GM21737 (cell line): ENCODE measurements around the gene RPTOR.

Experiments used
- ATAC-seq: cut with Tn5 transposase; IDR thresholded peaks from one replicate; pipeline ENCODE4 v1.9.1; 2021; ENCODE audit warnings: mild to moderate bottlenecking, moderate library complexity; ENCODE audit not compliant: unreplicated experiment

RPTOR gene

GRCh38 chr17:80659651-80660050 lies 115.0 kb downstream of the RPTOR start:
- no peak for ATAC-seq

DNA sequence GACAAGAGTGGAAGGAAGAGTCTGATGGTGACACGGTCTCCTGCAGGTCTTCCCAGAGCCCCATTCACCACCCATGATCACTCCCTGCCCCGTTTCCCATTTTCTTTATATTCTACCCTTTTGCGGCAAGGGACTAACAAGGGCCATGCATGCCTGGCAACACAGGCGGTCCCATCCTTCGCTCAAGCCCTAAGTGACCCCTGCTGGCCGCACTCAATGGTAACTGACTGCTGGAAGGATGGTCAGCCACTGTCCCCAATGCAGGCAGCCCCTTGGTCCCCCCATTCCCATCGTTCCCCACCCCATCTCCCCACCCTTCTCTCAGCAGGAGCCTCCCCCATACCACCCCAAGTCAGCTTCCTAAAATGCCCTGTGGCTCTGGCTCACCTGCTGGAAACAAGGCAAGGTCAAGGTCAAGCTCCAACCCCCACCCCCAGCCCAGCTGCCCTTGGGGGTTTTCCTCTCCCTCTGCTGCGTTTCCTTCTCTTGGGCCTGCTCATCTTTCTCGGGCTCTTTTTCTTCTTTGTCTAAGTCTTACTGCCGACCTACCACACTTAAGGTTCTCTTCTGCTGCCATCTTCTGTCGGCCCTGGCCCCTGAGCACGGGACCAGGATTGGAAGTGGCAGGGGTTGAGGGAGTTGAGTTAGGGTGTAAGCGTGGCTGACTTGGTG lies 116.0 kb downstream of the RPTOR start:
- ATAC-seq: no peak

DNA sequence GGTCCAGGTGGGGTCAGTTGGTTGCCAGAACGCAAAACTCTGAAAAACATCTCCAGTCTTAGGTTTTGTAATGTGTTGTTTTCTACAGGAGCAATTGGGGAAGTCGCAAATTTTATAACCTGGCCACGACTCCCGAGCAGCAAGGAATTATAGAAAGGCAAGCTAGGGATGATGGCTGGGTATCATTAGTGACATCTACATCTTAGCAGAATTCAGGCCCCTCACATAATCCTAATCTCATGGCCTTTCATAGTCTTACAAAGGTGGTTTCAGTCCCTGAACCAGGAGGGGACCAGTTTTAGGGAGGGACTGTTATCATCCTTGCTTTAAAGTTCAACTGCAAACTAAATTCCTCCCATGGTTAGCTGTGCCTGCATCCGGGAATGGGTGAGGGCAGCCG lies 117.9 kb downstream of the RPTOR start:
- no peak for ATAC-seq

GRCh38 chr17:80663781-80664206 lies 119.2 kb downstream of the RPTOR start:
- no peak for ATAC-seq

GRCh38 chr17:80664217-80664790 lies 119.7 kb downstream of the RPTOR start:
- ATAC-seq: no peak

- no peak for ATAC-seq
These were observed 121.2 kb downstream of the RPTOR start for GRCh38 chr17:80665792-80666191.

DNA sequence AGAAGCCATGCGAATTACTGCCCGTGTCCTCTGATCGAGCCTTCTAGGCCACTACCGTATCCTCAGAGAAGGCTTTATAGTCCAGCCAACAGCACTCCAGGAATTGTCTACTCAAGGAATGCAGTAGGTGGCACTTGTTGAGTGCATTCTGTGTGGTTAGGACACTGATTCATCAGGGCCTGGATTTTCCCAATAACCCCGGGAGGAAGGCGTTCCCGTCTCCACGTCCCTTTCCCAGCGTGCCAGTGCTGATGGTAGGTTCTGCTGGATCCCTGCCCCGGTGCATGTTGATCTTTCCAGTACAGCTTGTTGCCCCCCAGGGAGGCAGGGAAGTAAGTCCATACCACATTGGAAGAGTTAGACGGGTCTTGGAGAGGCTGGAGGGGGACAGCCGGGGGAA lies 122.2 kb downstream of the RPTOR start:
- no peak for ATAC-seq

DNA sequence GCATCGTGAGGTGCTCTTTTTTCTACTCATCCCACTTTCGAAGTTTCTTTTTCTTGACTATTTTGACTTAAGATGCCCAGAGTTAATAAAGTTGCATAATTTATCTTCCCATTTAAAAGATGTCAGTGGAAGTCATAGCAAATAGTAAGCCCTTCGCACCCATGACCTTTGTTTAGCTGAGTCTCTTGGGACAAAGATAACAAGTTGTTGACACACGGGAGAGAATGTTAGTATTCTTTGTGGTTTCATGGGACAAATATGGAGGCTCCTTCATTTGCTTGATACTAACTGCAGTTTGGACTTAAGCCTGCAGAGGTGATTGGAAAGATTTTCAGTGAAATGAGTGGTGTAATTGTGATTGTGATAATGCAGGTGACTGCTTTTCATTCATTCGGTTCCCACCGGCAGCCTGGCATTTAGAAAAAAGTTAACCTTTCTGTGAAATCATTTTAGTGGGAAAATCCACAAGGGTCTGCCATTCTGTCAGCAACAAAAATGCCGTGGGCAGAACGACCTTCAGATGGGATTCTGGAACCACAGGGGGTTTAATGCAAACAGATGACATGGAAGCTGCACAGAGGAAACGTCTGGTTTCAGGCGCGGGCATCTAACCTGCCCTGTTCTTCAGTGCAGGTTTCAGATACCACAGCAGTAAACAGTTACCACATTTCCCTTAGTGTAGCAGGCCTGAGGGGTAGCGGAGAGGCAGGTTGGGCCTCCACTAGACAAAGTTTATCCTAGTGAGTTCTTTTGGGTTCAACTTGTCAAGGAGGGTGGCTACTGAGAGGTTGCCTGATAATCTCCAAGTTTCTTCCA lies 123.0 kb downstream of the RPTOR start:
- ATAC-seq: no peak

DNA sequence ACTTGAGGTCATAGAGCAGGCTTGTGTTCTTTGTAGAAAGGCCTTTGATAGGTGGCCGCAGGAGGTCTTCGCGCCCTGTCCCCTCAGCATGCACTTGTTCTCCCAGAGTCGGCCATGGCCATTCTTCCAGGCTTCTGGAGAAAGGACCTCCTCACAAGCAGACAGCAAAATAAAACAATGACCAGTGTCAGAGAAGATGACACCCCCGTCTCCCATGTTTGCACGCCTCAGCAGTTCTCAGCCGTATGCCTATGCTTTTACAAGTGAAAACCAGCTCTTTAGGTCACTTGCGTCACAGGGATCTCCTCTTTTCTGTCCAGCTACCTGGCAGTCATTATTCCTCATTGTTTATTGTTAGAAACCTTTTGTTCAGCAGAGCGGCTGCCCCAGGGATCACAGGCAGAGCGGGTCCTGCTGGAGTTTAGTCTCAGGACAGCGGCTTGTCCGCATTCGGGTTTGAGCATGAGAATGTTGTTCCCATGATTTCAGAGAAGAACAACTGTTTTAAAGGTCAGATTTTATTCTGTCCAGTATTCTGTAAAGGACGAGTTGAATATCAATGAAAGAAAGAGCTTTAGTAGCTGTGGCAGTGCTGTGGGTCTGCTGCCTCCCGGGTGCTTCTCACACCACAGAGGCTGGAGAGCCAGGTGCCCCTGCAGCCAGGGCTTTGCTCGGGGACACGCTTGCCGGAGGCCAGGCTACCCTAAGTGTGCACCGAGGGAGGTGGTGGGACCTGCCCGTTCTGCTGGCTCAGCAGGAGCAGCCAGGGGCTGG lies 123.9 kb downstream of the RPTOR start:
- no peak for ATAC-seq

- ATAC-seq: no peak
These were observed 126.6 kb downstream of the RPTOR start for GRCh38 chr17:80671039-80671824.

GRCh38 chr17:80671825-80672110 lies 127.1 kb downstream of the RPTOR start:
- ATAC-seq: no peak

DNA sequence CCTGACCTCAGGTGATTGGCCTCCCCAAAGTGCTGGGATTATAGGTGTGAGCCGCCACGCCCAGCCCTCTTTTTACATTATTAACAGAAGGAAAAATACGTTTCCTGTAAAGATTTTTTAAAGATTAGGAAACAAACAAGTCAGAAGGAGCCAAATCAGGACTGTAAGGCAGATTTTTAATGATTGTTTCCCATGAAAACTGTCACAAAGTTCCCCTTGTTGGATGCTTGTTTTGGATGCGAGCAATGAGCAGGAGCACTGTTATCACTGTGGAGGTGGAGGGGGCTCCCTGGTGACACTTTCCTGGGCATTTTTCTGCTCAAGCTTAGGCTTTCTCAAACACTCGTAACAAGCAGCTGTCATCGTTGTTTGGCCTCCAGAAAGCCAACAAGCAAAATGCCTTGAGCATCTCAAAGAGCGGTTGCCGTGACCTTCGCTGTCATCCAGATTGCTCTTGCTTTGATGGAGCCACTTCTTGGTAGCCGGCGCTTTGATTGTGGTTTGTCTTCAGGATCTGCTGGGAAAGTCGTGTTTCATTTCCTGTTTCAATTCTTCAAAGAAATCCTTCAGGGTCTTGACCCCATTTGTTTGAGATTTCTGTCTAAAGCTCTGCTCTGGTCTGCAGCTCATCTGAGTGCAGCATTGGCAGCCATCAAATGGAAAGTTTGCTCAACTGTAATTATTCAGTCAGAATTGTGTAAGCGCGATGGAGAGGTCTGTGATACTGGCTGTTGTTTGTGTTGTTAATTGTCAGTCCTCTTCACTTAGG lies 128.7 kb downstream of the RPTOR start:
- ATAC-seq: no peak

DNA sequence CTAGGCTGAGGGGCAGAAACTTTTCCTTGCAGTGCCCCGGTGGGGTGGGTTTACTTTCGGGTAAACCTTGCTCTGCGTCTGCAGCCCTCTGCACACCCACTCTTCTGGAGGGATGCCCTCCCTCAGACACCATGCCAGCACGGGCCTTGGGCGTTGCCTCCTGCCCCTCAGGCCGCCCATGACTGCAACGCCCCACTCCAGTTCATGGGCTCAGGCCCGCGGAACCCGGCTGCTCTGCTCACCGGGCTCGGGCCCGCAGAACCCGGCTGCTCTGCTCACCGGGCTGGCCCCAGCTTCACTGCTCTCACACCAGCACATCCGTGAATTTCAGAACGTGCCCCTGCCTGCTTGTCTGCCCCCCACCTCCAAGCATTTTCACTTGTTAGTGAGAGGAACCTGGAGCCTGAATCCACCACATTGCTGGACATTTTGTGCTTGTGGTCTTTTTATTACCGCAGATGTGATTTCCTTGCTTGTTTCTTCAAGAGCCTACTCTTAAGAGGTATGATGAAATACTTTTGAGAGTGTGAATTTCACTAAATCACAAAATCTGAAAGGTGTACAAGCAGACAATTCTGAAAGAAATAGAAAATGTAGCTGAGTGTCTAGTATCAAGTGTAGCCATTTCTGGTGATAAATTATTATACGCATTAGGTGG lies 130.9 kb downstream of the RPTOR start:
- ATAC-seq: no peak

GRCh38 chr17:80676096-80676466 lies 131.4 kb downstream of the RPTOR start:
- no peak for ATAC-seq

GRCh38 chr17:80676564-80676963 lies 131.9 kb downstream of the RPTOR start:
- no peak for ATAC-seq

DNA sequence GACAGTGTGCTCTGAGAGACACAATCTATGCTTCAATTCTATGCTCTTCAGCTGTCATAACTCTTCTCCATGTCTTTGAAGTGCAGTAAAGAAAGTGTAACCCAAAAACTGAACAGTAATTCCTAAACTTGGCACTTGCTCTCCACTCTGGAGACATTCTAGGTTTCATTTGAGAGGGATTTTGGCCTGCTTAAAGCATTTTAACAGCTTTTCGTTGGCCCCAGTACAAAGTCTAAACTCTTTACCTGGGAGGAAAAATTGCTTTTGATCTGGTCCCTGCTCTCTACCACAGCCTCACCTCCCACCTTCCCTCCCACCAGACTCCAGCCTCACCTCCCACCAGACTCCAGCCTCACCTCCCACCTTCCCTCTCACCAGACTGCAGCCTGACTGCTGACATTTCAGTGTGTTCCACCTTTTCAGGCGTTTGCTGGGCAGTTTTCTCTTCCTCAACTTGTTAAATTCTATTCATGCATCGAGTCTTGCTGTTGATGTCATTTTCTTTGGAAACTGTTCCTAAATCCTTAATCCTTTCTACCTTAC lies 132.6 kb downstream of the RPTOR start:
- ATAC-seq: no peak

DNA sequence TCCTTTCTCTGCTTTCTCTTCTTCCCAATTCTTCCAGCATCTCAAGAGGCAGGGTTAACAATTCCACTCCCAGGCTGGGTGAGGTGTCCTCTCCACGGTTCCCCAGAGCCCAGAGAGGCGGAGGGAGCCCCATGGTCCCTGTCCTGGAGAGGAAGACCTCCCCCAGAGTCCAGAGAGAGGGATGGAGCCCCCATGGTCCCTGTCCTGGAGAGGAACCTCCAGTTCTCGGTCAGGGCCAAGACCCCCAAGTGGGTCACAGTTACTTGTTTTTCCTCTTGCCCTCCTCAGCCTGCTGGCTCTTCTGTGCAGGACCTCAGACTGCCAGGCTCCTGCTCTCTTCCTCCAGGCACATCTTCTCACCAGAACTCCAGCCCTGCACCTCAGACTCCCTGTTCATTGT lies 135.2 kb downstream of the RPTOR start:
- ATAC-seq: no peak

GRCh38 chr17:80681215-80681614 lies 136.6 kb downstream of the RPTOR start:
- ATAC-seq: no peak

DNA sequence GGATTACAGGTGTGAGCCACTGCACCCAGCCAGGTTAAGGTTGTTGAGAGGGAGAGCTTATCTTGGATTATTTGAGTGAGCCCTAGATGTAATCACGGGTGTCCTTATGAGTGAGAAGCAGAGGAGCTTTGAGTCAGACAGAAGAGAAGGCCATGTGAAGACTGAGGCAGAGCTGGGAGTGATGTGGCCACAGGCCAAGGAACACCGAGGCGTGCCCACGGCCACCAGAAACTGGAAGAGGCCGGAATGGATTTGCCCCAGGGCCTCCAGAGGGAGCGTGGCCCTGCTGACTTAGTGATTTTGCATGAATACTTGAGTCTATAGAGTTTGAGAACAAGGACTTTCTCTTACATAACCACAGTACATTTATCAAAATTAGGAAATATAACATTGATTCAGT lies 137.7 kb downstream of the RPTOR start:
- ATAC-seq: no peak
